HG02678 (cell line): Measurements from ENCODE around the gene NTSR2.

Experiments
- ATAC-seq: cut with Tn5 transposase; IDR thresholded peaks from one replicate; pipeline ENCODE4 v1.9.1; 2021; ENCODE audit warnings: mild to moderate bottlenecking, moderate library complexity; ENCODE audit not compliant: unreplicated experiment

Gene NTSR2

GRCh38 chr2:11699686-11700670 lies 30.0 kb upstream of the NTSR2 start:
- no peak for ATAC-seq

- ATAC-seq: no peak
Observed at GRCh38 chr2:11698009-11698922, 28.3 kb upstream of the NTSR2 start.

- ATAC-seq: no peak
Observed at GRCh38 chr2:11697103-11697871, 27.3 kb upstream of the NTSR2 start.

- ATAC-seq: no peak
Observed at GRCh38 chr2:11696736-11697102, 26.7 kb upstream of the NTSR2 start.

- no peak for ATAC-seq
Observed at GRCh38 chr2:11695576-11695975, 25.6 kb upstream of the NTSR2 start.

- peak; percentile 82 for ATAC-seq
Observed at GRCh38 chr2:11692966-11693521, 23.0 kb upstream of the NTSR2 start.

GRCh38 chr2:11691076-11691660 lies 21.2 kb upstream of the NTSR2 start:
- no peak for ATAC-seq

- peak; percentile 67 for ATAC-seq
Observed at GRCh38 chr2:11688222-11689069, 18.5 kb upstream of the NTSR2 start.

GRCh38 chr2:11687736-11688135 lies 17.7 kb upstream of the NTSR2 start:
- ATAC-seq: no peak

GRCh38 chr2:11685906-11686470 lies 16.0 kb upstream of the NTSR2 start:
- ATAC-seq: no peak

GRCh38 chr2:11684894-11685460 lies 15.0 kb upstream of the NTSR2 start:
- ATAC-seq: no peak

- no peak for ATAC-seq
Observed at GRCh38 chr2:11683966-11684365, 14.0 kb upstream of the NTSR2 start.

- ATAC-seq: no peak
Observed at GRCh38 chr2:11683476-11683875, 13.5 kb upstream of the NTSR2 start.

GRCh38 chr2:11682590-11682915 lies 12.6 kb upstream of the NTSR2 start:
- ATAC-seq: no peak

- no peak for ATAC-seq
Observed at GRCh38 chr2:11681722-11682589, 12.0 kb upstream of the NTSR2 start.

- no peak for ATAC-seq
Observed at GRCh38 chr2:11680901-11681721, 11.1 kb upstream of the NTSR2 start.
